SU-DHL-6 (cell line): Measurements from ENCODE around the gene YY1AP1.
"Not testable (repeated sequence)": the region's sequence is repeated elsewhere in the genome, so short reads cannot be mapped to it uniquely, and the experiment has no call there.

Experiments
- H2AFZ ChIP-seq: fragments of 200-600 bp; sonication (generic); 2 replicates; pipeline ENCODE4 v1.6.1; 2014; ENCODE audit warnings: low read depth, mild to moderate bottlenecking, moderate library complexity, mixed read lengths, antibody characterized with exemption, low read length; ENCODE audit not compliant: severe bottlenecking
- H3F3A ChIP-seq: fragments of 200-600 bp; shearing (Covaris generic); 2 replicates; pipeline ENCODE4 v1.6.0; 2016; ENCODE audit warnings: antibody characterized with exemption, mild to moderate bottlenecking; ENCODE audit not compliant: insufficient read depth
- H3K27ac ChIP-seq: fragments of 200-600 bp; sonication (generic); 2 replicates; pipeline ENCODE4 v1.5.1; 2016; ENCODE audit warnings: low read depth, mild to moderate bottlenecking, low read length, moderate library complexity, mixed read lengths
- H3K27me3 ChIP-seq: fragments of 200-600 bp; sonication (generic), shearing (Covaris generic); 2 replicates; pipeline ENCODE4 v1.6.0; 2014; ENCODE audit warnings: mild to moderate bottlenecking, low read length
- H3K36me3 ChIP-seq: fragments of 200-600 bp; sonication (generic); 2 replicates; pipeline ENCODE4 v1.6.1; 2014; ENCODE audit warnings: mild to moderate bottlenecking, low read length, mixed read lengths
- H3K4me2 ChIP-seq: fragments of 300-600, 200-600 bp; shearing (Covaris generic), sonication (generic); 2 replicates; pipeline ENCODE4 v1.6.0; 2014; ENCODE audit warnings: low read length, low read depth, mild to moderate bottlenecking; ENCODE audit not compliant: poor library complexity, severe bottlenecking
- H3K4me3 ChIP-seq: fragments of 200-600 bp; sonication (generic); 2 replicates; pipeline ENCODE4 v1.5.1; 2014; ENCODE audit warnings: antibody characterized with exemption, low read length, mild to moderate bottlenecking, mixed read lengths; ENCODE audit not compliant: insufficient read depth, poor library complexity, severe bottlenecking
- H3K79me2 ChIP-seq: fragments of 200-600 bp; sonication (generic); 2 replicates; pipeline ENCODE4 v1.6.1; 2014; ENCODE audit warnings: mild to moderate bottlenecking, low read length, moderate library complexity; ENCODE audit not compliant: insufficient read depth
- H3K9ac ChIP-seq: fragments of 200-600 bp; sonication (generic); 2 replicates; pipeline ENCODE4 v1.7.0; 2014; ENCODE audit warnings: mild to moderate bottlenecking, low read length
- H3K9me2 ChIP-seq: fragments of 200-600 bp; sonication (generic); replicated peaks from 2 replicates; pipeline ENCODE4 v1.6.1; 2014; ENCODE audit warnings: low read length; ENCODE audit not compliant: insufficient read depth
- H3K9me3 ChIP-seq: fragments of 200-600 bp; sonication (generic); 2 replicates; pipeline ENCODE4 v1.6.1; 2014; ENCODE audit warnings: low read length, mixed read lengths; ENCODE audit not compliant: insufficient read depth
- H4K20me1 ChIP-seq: fragments of 200-600 bp; sonication (generic); 2 replicates; pipeline ENCODE4 v1.6.1; 2014; ENCODE audit warnings: low read depth, mild to moderate bottlenecking, antibody characterized with exemption, low read length, moderate library complexity, mixed read lengths
- CTCF ChIP-seq: fragments of 200-600 bp; sonication (generic); IDR thresholded peaks from one replicate; pipeline ENCODE4 v1.5.1; 2017; ENCODE audit warnings: antibody characterized with exemption, mild to moderate bottlenecking, low read length, moderate library complexity; ENCODE audit not compliant: insufficient read depth, poor library complexity, severe bottlenecking
- EZH2phosphoT487 ChIP-seq: fragments of 200-600 bp; sonication (generic), shearing (Covaris generic); conservative IDR thresholded peaks from 2 replicates; pipeline ENCODE4 v1.6.1; 2018; ENCODE audit warnings: mild to moderate bottlenecking, antibody characterized with exemption, low read length, moderate library complexity, mixed read lengths

The YY1AP1 gene

GRCh38 chr1:155622191-155622590 lies 66.4 kb downstream of the YY1AP1 start:
- TF ChIP-seq EZH2phosphoT487 (no peak), CTCF (no peak)
- H4K20me1 ChIP-seq, result no peaks in the 10 kb centered on the region
- H2AFZ ChIP-seq, result no peak overlapping the region
- H3K4me3 ChIP-seq, result no peak overlapping the region
- H3F3A ChIP-seq, result no peaks in the 10 kb centered on the region
- H3K9ac ChIP-seq, result no peak overlapping the region
- H3K9me2 ChIP-seq, result no peaks in the 10 kb centered on the region
- no peaks in the 10 kb centered on the region for H3K9me3 ChIP-seq
- no peak overlapping the region for H3K27ac ChIP-seq
- H3K4me2 ChIP-seq, result no peak overlapping the region
- H3K79me2 ChIP-seq, result no peaks in the 10 kb centered on the region
- H3K27me3 ChIP-seq, result no peaks in the 10 kb centered on the region
- H3K36me3 ChIP-seq, result no peaks in the 10 kb centered on the region

- H3K9me2 ChIP-seq, H3K79me2 ChIP-seq: not testable (repeated sequence)
Measured at GRCh38 chr1:155613226-155613625, 75.3 kb downstream of the YY1AP1 start.

GRCh38 chr1:155610257-155610647 lies 78.3 kb downstream of the YY1AP1 start:
- not testable (repeated sequence) for H3K27ac ChIP-seq
- H3K4me2 ChIP-seq, result peak overlapping the region; percentile 88

More at GRCh38 chr1:155613226-155613625, 75.3 kb downstream of the YY1AP1 start:
- not testable (repeated sequence) for H2AFZ ChIP-seq, H3K9me3 ChIP-seq, H3K27ac ChIP-seq, H3K4me2 ChIP-seq, H4K20me1 ChIP-seq, H3K36me3 ChIP-seq, H3F3A ChIP-seq, H3K4me3 ChIP-seq, H3K9ac ChIP-seq, H3K27me3 ChIP-seq

GRCh38 chr1:155609515-155610256 lies 78.9 kb downstream of the YY1AP1 start, which contains the start of gene MSTO1:
TSS of gene MSTO1 (plus strand) at chr1:155610218. CDS start at chr1:155610249, 31 bp downstream.
- no peaks in the 10 kb centered on the region for H3K9me2 ChIP-seq
- no peaks in the 10 kb centered on the region for H3K79me2 ChIP-seq
- H3K27me3 ChIP-seq, result no peaks in the 10 kb centered on the region
- H3F3A ChIP-seq, result peaks cover 25% of the 10 kb centered on the region
- H3K4me3 ChIP-seq, result peak within 1 kb of the TSS; percentile 74
- H3K9me3 ChIP-seq, result no peaks in the 10 kb centered on the region
- no peaks in the 10 kb centered on the region for H4K20me1 ChIP-seq
- H3K4me2 ChIP-seq, result peak within 1 kb of the TSS; percentile 88
- H3K36me3 ChIP-seq, result no peaks in the 10 kb centered on the region
- TF ChIP-seq CTCF (no peak), EZH2phosphoT487 (no peak)
- H2AFZ ChIP-seq, result peak within 1 kb of the TSS; percentile 59
- peak within 1 kb of the TSS; percentile 85 for H3K9ac ChIP-seq
- H3K27ac ChIP-seq, result peak within 1 kb of the TSS; percentile 81

More at GRCh38 chr1:155610257-155610647, 78.3 kb downstream of the YY1AP1 start:
- H3K9me3 ChIP-seq, H3K27me3 ChIP-seq, H3K36me3 ChIP-seq, H2AFZ ChIP-seq, H3K9me2 ChIP-seq, H4K20me1 ChIP-seq, H3K79me2 ChIP-seq: not testable (repeated sequence)
- Histone ChIP-seq H3K4me3 (peak overlapping the region; percentile 38), H3K9ac (peak overlapping the region; percentile 85), H3F3A (peaks cover 23% of the 10 kb centered on the region)
